Nucleus accumbens (tissue), 56 donors: ENCODE results near the gene FAM177A1.
"Not testable (repeated sequence)": the region's sequence is repeated elsewhere in the genome, so short reads cannot be mapped to it uniquely, and the experiment has no call there.

Source experiments
- DNase-seq, 56 donors: peaks; one replicate each; lab custom pipeline; 2025; lab: John Stamatoyannopoulos, UW

FAM177A1 gene, protein sequence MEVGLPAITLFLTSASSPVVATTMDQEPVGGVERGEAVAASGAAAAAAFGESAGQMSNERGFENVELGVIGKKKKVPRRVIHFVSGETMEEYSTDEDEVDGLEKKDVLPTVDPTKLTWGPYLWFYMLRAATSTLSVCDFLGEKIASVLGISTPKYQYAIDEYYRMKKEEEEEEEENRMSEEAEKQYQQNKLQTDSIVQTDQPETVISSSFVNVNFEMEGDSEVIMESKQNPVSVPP

DNA sequence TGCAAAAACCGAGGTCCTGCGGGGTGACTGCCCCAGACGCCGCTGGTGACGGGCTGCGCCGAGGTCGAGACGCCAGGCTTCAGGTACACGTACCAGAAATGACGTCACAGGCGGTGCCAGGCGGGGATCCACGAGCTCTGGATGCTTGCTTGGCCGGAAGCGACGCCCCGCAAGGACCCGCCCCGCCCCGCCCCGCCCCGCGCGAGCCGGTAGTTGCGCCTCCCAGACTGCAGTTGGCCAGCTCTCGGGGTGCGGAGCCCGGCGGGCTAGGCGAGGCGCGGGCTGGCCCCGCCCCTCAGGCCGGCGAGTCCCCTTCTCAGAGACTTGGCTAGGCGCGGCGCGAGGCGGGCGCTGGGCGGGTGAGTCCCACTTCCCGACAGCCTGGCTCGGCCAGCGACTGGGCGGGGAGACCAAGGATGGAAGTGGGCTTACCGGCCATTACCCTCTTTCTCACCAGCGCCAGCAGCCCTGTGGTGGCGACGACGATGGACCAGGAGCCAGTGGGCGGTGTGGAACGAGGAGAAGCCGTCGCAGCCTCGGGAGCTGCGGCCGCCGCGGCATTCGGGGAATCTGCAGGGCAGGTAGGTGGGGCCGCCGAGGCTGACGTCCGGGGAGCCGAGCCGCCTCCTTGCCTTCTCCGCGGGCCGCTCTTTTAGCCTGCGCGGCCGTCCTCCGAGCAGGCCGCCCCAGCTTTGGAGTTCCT, at the start of gene FAM177A1:
TSS of gene FAM177A1 (plus strand) at position 225 of the 703 bp plus-strand sequence. CDS start at position 417, 192 bp downstream.
- DNase-seq, result peak; percentile 61 to 99 (median 96)

DNA sequence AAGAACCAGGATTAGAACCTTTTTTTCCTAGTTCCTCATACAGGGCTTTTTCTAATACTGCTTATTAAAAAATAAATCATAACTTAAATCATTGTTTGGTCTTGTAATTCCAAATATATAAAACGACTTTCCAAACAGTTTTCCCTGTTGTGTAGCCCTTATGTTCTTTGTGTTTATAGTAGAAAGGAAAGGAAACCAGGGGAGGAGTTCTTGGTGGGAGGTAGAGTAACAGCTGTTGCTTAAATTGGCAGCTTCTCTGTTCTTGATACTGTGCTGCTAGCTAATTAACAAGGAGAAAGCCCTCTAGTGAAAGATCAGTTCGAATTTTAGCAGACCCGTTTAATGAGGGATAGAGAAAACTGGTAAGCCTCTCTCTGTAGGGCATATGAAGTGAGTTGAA, 48.3 kb upstream of the FAM177A1 start:
- no peak for DNase-seq

DNA sequence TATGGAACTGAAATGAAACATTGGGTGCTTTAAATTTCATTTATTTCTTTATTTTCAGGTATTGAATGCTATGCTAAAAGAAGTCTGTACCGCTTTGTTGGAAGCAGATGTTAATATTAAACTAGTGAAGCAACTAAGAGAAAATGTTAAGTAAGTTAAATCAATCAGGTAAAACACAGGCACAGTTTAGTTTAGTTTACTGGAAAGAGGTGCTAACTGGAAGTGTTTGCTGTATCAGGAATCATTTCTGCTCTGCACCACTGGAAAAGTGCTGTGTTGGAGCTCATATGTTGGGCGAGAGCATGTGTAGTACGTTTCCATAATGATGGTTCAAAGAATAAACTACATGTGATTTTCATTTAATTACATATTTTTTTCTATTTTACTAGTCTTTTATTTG, 46.6 kb upstream of the FAM177A1 start:
- no peak for DNase-seq

DNA sequence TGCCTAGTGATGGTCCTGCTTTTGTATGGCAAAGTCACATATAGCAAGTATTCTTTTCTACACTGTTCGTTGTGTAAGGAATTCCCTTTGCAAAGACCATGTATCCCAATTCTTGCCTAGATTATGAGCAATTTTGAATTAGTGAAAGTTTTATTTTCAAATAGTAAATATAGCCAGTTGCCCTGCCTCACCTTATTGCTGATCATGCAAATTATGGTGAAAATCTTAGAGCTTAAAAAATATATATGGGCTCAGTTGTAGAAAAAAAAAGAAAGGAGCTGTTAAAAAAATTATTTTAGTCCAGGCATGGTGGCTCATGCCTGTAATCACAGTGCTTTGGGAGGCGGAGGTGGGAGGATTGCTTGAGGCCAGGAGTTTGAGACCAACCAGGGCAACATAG, 44.5 kb upstream of the FAM177A1 start:
- no peak for DNase-seq

DNA sequence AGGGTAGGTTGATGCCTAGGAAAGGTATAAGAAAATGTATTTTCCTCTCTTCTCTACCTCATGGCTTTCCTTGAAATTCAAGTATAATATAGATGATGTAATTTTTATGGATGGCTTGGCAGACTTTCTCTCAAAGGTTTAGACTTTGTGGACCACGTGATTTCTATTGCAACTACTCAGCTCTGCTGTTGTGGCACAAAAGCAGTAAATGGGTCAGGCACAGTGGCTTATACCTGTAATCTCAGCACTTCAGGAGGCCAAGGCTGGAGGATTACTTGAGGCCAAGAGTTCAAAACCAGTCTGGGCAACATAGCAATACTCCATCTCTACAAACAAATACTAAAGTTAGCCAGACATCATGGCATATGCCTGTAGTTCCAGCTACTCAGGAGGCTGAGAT, 41.2 kb upstream of the FAM177A1 start:
- DNase-seq, result no peak

DNA sequence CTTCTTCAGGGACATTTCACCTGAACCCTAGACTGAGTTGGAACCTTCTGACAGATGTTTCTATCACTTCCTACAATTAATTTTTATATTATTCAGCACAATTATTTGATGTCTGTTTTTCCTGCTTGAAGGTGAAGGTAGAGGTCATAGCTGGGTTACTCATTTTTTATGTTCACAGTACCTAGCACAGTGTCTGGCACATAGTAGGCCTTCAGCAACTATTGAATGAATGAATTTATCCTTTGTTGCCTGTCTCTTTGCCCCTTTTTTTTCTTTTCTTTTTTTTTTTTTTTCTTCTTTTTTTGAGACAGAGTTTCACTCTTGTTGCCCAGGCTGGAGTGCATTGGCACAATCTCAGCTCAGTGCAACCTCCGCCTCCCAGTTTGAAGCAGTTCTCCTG, 29.5 kb upstream of the FAM177A1 start:
- DNase-seq, result no peak

DNA sequence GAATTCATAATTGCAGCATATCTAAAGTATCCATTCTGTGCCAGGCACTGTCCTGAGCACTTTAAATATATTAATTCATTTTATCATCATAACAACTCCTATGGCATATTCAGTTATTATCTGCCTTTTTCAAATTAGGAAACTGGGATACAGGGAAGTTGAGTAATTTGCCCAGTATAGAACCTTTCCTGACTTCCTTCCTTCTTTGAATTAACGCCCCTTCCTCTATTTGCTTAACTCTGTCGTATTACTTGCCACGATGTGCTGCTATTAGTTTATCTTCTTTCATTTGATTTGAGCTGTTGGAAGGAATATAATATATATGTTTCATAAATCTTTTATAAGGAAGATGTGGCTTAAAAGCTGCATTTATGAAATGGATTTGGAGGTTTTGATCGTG, 25.4 kb upstream of the FAM177A1 start:
- DNase-seq, result no peak

DNA sequence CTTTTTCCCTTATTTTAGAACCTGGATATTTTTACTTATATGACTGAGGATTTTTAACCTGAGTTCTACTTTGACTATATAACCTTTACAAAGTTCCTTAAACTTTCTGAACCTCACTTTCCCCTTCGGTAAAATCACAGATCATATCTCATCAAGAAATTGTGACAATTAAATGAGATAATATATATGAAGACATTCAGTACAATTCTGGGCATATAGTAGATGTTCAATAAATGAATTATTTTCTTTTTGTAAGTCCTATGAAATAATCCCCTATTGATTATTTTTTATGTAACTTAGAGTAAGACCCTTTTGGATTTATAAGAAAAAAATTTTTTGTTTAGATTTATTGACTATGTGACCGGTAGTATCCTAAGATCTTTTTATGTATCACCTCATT, 17.6 kb upstream of the FAM177A1 start:
- no peak for DNase-seq

DNA sequence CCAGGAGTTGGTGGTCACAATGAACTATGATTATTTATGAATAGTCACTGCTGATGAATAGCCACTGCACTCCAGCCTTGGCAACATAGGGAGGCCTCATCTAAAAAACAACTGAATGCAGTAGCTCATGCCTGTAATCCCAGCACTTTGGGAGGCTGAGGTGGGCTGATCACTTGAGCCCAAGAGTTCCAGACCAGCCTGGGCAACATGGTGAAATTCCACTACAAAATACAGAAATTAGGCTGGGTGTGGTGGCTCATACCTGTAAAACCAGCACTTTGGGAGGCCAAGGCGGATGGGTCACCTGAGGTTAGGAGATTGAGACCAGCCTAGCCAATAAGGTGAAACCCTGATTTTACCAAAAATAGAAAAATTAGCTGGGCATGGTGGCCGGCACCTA, 13.5 kb upstream of the FAM177A1 start:
- DNase-seq, result no peak

DNA sequence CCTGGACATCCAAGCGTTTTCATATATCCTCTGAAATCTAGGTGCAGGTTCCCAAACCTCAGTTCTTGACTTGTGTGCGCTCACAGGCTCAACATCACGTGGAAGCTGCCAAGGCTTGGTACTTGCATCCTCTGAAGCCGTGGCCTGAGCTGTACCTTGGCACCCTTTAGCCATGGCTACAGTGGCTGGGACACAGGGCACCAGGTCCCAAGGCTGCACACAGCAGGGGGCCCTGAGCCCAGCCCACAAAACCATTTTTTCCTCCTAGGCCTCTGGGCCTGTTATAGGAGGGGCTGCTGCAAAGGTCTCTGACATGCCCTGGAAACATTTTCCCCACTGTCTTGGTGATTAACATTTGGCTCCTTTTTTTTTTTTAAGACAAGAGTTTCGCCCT, 11.6 kb upstream of the FAM177A1 start:
- no peak for DNase-seq

DNA sequence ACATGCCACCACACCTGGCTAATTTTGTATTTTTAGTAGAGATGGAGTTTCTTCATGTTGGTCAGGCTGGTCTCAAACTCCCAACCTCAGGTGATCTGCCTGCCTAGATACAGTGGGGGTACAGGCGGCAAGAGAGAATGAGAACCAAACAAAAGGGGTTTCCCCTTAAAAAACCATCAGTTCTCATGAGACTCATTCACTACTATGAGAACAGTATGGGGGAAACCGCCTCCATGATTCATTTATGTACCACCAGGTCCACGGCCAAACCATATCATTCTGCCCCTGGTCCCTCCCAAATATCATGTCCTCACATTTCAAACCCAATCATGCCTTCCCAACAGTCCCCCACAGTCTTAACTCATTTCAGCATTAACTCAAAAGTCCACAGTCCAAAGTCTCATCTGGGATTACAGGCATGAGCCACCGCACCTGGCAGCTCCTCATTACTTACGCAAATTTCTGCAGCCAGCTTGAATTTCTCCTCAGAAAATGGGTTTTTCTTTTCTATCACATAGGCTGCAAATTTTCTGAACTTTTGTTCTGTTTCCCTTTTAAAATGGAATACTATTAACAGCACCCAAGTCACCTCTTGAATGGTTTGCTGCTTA, 11.0 kb upstream of the FAM177A1 start:
- DNase-seq, result not testable (repeated sequence)

DNA sequence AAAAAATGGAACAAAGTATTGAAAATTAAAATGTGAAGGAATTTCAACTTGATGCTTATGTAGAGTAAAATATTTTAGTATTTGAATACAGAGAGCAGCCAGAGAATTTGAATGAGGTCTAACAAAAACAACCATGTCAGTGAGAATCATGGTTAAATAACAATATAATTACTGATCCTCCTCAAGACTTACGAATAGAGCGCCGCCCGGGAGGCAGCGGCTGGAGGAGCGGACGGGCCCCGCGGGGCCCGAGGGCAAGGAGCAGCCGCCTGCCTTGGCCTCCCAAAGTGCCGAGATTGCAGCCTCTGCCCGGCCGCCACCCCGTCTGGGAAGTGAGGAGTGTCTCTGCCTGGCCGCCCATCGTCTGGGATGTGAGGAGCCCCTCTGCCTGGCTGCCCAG, 7.8 kb upstream of the FAM177A1 start:
- not testable (repeated sequence) for DNase-seq

DNA sequence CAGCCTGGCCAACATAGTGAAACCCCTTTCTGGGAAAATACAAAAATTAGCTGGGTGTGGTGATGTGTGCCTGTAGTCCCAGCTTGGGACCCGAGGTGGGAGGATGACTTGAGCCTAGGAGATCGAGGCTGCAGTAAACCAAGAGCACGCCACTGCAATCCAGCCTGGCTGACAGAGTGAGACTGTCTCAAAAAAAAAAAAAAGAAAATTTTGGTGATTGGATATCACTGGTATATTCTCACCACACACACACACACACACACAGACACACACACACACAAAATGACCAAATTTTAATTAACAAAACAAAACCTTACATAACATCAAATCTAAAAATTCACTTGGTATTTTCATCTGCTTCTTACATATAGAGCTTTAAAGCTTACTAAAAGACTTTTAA, 3.4 kb upstream of the FAM177A1 start:
- DNase-seq, result no peak

DNA sequence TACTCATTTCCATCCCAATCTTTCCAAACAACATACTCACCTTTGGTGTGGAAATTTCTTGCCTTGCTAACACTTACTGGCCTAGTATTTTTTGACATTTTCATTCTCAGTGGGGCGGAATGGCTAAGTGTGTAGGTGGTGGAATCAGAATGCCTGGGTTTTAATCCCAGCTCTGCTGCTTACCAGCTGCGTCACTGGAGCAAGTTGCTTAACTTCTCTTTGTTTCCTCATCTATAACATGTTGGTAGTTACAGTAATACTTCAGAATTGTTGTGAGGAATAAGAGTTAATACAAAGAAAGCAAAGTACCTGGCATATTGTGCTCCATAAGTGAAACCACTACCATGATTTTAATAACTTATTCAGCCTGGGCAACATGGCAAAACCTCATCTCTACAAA, 3.0 kb upstream of the FAM177A1 start:
- DNase-seq, result no peak

DNA sequence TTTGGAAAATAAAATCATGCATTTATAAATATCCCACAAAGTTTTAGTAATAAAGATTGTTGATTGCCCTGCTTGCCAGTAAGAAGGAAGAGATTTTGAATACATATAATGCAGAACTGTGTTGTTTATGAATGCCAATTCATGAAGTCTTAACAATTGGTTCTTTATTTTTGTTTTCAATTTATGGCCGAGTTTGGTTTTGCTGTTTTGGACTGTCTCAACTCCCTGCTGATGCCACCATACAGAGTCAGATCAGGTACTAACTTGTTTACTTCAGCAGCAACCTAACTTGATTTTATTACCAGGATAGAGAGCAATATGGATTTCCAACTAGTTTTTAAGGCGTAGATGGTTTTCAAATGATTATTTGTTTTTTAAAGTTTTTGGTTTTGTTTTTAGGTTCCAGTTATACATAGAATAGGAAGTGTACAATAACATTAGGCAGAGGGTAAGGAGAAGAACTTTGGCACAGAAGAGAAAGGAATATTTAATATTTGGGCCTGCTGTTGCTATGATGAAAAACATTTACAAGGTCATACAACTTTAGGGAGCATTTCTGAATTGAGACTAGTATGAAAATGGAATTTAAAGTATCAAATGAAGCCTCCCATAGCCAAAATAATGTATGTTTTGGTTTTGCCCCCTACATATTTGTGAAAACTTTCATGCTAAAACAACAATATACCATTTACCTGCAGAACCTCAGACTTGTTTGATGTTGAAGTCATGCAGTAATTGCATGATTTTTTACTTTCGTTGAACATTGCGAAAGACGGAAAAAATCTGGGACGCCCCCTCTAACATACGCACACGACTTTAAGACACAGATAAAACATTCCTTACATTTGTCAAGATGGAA, 904 bp upstream of the FAM177A1 start:
- peak in 1 of 56 donors; percentile 3 for DNase-seq

DNA sequence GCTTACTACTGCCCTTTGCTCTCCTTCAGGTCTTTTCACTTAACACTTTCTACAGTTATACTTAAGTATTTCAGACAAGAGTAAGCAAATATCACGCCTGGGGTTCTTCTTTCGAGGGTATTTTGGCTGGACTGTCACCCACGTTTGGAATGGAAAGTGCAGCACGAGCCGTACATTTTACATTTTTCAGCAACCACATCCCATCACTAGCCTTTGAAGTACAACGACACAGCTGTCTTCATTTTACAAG, 349 bp upstream of the FAM177A1 start:
- DNase-seq, result no peak

DNA sequence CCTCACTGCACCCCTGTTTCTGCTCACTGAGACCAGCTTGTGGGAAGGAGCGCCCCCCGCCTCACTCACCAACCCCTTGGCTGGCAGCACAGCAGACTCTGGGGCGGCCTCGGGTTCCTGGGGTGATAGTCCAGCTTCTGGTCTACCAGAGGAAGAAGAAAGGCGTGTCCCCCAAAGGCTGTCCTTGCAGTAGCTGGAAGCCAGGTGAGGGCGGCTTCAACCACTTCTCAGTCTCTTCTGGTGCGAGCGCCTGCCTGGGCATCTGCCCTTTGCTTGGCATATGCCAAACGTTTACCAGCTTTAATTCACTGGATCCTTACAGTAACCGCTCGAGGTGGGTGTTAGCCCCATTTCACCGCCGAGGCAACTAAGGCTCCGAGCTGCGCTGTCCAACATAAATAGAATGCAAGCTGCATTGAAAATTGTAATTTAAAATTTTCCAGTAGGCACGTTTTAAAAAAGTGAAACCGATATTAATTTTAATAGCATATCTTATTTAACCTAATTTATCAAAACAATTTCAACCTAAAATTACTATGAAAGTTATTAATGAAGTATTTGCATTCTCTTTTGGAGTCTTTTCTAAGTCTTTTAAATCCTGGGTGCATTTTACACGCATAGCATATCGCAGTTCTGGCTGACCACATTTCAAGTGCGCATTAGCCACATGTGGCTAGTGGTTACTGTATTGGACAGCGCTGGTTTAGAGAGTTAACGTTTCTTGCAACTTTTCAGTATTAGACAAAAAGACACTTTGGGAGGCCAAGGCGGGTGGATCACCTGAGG, 872 bp downstream of the FAM177A1 start:
- peak in 31 of 56 donors; percentile 4 to 78 (median 55) for DNase-seq

DNA sequence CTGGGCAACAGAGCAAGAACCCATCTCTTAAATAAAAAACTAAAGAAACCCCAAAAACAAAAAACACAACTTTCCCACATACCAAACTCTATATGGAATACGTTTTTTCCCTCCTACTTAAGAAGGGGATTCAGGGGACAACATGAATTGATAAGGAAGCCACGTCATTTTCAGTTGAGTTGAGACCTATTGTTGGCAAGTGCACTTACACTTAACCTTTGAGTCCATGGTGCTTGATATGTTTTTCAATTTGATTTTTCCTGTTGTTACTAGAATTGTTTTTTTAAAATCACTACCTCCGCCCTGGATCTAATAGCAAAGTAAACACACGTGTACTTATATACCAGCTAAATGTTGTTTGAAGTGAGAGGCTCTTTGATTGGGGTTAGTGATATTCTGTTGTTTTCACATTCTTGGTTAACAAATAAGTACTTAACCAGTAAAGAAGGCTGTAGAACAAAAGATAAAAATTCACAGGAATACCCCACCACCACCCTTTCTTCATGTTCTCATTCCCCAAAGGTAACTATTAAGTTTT, 2.0 kb downstream of the FAM177A1 start:
- DNase-seq, result no peak

DNA sequence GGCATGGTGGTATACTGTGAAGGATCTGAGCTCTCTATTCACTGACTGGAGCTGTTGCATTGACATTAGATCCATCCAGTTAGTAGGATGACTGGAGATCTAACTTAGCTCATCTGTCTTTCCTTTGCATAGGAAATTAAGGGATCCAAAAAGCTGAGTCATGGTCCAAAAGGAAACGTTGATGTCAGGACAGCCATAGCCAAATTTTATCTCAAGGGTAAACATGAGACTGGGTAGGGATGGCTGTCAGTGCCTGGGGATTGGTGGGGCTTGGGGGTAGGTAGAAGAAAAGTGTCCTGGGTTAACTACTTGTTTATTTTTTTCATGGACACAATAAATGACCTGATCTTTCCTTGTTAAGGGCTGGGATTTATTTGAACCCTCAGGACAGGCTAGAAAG, 4.6 kb downstream of the FAM177A1 start:
- DNase-seq, result no peak

DNA sequence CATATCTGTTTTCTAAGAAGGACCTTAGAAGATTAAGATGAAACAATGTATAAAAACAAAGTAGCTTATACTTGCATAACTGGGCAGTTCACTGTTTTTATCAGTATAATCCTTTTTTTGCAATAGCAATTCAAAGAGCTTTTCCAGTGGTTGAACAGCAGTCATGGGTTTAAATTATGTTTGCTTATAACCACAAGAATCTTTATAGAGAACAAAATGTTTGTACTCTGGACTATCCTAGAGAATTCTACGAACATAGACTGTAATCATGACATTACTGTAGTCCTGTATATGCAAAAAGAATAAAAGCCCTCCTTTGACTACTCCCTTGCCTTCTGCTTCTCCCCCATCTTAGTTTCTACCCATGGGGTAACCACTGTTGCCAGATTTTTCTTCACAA, 5.7 kb downstream of the FAM177A1 start:
- DNase-seq, result no peak
